GF-D8 (cell line): ENCODE results near the gene ATP13A3.

Experiments used
- DNase-seq: peaks from one replicate; lab custom pipeline; 2025; lab: John Stamatoyannopoulos, UW

ATP13A3 gene

DNA sequence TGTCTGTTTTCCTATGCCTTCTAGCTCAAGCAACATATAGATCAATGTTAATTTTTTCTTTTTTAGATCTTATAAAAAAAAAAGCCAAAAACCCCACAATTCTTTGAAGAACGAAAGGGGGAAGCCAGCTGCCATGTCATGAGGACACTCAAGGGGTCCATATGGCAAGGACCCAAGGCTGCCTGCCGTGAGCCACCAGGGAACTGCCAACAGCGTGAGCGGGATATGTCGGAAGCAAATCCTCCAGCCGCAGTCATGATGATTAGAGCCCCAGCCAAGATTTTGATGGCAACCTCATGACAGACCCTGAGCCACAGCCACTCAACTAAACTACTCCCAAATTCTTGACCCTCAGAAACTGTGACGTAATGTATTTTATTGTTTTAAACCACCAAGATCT, 94.2 kb downstream of the ATP13A3 start:
- DNase-seq, result no peak

DNA sequence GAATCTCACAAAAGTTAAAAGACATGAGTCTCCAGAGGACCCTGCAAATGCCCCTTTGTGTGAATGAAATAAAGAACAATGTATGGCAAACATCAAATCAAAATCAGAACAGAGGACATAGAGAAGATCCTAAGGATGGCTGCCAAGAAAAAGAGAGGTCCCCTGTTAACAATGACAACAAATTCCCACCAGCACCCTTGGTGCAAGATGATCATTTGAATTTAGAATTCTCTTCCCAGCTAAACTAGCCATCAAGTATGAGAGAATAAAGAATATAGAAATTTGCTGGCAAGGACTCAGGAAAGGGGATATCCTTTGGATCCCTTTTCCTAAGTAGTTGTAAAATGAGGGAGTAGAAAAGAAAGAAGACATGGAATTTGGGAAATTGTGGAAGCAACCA, 96.0 kb downstream of the ATP13A3 start:
- DNase-seq, result no peak

DNA sequence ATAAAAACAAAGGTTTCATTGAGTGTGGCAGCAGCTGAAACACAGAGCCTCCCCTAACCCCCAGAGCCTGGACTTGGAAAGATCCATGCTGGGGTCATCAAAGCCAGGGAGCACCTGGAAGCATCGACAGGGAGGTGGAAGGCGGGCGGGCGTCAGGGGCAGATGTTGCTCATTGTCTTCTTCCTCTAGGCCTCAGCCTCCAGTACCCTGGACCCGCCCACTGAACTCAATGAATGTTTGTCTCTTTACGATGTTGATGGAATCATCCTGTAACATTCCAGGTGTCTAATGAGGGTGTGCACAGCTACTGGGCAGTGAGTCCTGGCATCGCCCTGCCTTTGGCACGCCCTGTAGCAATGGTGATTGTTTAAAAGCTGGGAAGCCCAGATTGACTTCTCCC, 97.5 kb downstream of the ATP13A3 start:
- no peak for DNase-seq

DNA sequence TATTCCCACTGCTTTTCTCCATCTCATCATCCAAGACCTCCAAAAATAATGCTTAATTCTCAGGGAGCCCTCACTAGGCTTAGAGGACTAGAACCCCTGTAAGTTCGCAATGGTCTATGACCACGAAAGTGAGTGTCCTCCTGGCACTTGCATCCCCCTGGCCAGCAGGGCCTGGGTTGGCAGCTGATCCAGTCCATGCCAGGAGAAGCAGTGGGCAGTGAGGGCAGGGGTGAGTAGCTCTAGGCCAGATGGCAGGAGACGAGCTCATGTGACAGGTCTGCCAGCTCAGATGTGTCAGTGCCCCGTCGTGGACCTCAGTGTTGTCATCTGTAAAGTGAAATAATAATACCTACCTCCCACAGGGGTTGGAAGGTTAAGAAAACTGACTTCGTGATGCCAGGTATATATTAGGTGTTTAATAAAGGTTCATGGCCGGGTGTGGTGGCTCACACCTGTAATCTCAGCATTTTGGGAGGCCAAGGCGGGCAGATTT, 98.8 kb downstream of the ATP13A3 start:
- no peak for DNase-seq

DNA sequence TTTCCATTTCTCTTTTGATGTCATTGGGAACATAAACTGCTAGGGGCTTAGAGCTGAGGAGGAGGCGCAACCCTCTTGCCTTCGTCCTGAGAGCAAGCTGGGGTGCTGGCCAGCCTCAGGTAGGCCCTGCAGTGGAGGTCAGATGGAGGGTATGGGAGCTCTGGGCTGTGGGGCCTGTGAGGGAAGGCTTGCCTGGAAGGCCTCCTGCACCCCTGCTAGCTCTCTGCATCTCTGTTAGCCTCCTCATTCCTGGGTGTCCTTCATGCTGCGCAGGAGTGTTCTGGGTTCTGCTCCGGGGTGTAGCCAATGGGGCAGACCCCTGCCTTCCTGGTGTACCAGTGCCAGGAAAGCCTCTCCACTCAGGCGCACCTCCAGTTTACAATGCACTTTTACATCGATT, 99.5 kb downstream of the ATP13A3 start:
- DNase-seq, result no peak

DNA sequence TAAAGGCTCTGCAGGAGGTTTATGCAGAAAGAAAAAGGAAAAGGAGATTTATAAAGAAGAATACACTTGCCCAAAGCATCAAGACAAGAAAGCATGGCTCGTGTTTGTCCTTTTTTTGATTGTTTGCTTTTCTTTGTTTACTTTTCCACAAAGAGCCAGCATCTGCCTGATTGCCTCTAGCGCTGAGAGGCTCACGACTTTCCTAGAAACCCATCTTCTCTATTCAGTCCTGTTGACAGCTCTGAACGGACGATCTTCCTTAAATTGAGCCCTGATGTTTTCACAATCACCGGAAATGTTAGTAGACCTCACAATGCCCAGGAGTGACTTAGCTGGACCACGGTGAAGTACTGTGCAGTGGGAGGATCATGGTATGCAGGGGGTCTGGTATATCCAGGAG, 100.2 kb downstream of the ATP13A3 start:
- no peak for DNase-seq

DNA sequence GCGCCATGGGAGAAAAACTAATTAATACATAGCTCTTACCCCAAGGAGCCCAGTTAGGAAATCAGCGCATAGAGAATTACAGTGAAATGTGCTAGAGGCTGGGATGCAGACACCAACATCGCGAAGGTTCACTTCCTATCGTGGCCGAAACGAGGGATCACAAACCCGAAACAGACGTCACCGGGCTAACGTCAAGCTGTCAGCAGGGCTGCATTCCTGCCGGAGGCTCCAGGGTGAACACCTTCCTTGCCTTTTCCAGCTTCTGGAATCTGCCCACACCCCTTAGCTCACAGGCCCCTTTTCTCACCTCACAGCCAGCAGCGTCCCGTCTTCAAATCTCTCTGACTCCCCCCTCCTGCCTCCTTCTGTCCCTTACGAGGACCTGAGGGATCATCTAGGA, 100.7 kb downstream of the ATP13A3 start:
- no peak for DNase-seq

DNA sequence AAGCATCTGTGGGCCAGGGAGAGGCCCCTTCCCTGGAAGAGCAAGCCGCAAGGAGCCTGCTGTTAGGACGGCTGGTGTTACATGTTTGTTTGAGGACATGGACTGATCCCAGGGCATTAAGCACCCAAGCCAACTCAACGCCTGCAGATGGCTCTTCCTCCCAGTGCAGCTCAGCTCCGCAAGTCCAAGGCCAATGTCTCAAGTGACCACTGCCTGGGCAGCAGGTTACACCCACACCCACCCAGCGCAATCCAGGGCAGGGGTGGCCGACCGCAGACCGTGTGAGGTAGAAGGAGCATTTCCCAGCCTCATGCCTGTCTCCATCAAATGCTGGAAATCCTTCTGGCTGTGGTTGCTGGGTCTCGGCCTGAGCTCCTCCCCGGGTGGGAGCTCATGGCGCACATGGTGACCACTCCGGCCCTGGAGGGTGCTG, 102.2 kb downstream of the ATP13A3 start:
- DNase-seq, result no peak

DNA sequence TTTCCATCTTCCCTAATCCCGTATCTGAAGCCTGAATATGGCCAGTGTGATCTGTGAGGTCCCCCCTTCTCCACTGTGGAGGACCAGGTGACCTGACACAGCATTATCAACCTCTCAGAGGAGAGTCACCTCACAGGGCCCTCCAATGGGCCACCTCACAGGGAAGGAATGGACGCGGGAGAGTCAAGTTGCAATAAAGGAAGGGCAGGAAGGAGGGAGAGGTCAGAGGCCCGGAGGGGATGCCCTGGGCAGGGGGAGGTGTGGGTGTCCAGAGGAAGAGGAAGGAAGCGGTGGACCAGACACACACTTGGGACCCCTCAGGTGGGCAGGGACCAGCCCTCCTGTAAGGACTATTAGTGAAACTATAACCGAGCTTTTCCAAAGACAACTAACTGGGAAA, 102.6 kb downstream of the ATP13A3 start:
- no peak for DNase-seq

DNA sequence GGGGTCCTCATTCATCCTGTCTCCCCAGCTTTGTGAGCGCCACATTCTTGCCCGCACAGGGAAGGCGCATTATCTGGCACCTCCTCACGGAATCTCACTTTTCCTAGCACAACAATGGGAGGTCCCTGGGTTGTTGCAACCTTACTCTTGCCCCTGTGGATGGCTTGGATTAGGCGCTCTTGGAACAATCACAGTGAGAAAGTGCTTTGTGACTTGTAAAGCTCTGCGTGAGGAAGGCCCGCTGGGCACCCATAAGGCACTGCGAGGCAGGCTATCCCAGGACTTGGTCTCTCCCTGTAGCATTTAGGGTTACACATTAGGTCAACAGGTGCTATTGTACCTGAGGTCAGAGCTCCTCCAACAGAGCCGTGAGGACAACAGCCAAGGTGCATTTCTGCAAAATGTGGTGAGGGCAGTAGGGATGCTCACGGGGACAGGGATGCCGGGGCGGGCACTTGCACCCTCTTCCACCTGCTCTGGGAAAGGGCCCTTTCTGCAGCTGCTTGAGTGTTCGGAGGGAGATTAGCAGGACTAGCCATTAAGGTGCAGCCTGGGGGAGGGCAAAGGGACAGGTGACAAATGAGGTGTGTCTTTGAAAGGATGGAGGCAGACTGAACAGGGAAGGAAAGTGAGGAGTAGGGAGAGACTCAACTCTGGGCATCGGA, 103.4 kb downstream of the ATP13A3 start:
- DNase-seq, result no peak

DNA sequence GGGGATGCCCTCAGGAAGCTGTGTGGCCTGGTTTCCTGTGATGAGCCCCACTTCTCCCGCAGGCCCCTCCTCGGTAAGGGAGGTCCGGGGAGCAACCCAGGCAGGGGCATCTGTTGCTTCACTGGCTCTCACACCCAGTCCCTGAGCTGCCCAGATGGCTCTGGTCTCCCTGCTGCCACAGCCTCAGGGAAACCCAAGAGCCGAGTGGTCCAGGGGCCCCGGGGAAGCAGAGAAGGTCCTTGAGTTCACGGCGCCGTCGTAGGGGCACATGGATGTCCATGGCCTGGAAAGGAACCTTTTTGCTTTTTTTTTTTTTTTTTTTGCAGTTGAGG, 103.9 kb downstream of the ATP13A3 start:
- DNase-seq, result no peak

DNA sequence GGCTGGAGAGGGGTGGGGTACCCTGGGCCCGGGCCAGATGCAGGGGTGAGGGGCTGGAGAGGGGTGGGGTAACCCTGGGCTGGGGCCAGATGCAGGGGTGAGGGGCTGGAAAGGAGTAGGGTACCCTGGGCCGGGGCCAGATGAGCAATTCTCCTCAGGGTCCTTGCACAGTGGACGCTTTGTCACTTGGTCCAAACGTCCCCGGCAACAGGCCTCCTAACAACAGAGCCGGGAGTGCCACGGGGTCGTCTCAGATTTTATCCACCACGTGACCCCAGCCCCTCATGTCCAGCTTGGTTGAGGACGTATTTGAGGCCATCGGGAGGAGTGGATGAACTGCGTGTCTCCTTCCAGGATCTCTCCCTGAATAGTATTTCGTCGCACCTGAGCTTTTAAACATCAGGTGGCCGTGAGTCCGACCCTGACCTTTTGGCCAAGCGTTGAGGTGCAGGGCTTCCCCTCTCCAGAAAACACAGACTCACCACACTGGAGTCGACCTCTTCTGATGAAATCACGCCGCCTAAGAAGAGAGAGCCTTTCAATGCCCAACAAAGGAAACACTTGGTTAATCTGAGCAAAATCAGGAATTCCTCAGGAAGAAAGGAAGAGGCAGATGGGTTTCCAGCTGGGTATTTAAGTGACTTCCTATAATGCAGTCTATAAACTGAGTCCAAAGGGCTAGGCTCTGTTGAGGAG, 104.5 kb downstream of the ATP13A3 start:
- no peak for DNase-seq

DNA sequence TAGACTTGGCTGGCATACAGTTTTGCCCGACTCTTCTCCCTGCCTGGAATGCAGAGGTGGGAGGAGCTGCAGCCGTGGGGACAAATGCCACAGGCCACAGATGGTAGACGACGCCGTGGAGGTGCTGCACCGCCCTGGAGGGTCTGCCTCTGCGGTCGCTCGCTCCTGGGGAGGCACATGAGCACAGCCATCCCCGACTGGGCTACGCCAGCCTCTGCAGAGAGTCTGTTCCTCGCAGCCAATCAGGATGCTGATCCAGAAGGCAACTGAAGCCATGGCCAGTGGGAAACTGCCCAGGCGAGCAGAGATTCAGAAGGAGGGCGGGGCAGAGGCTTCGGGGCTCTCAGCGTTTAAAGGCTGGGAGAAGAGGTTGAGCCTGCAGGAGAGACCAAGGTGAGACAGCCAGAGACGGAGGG, 105.3 kb downstream of the ATP13A3 start:
- DNase-seq, result no peak

DNA sequence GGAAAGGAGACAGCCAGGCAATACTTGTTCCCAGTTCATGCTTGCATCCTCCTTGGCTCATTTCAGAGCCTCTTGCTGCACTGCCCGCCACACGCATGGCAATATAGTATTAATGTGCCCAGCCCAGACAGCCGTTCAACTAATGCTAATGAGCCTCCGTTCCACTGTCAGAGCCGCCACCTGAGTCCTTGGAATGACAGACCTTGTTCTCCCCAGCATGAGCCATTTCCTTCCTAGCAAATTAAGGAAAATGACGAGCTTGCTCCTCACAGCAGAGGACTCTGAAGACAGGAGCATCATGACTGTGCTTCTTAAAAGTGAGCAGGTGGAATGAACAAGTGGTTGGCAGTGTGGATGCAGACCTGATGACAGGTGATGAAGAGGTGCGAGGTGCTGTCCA, 106.5 kb downstream of the ATP13A3 start:
- no peak for DNase-seq

DNA sequence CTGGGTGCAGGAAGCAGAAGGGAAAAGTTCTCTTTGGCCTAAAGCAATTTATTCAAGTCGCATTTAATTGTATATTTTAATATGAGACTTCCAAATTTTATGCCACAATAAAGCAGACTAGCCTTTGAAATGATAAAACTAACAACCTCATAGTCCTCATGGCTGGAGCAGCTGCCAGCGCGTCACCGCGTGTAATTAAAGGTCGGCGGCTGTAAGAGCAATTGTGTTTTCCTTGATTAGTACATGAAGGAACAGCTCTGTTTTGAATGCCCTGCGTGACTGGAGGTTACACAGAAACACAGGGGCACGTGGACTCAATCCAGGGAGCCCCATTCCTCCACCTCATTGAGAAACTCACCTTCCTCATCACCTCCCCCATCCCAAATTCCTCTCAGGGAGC, 107.2 kb downstream of the ATP13A3 start:
- no peak for DNase-seq

DNA sequence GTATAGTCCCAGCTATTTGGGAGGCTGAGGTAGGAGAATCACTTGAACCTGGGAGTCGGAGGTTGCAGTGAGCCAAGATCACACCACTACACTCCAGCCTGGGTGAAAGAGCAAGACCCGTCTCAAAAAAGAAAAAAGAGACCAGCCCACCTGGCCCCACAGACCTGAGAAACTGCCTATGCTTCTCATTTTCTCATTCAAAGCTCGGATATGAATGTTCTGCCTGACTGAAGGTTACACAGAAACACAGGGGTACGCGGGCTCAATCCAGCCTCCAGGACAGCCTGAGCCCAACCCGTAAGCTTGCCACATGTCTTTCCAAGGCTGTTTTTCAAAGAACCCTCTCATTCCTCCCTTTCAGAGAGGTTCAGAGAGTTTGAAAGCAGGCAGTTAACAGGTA, 107.6 kb downstream of the ATP13A3 start:
- no peak for DNase-seq

DNA sequence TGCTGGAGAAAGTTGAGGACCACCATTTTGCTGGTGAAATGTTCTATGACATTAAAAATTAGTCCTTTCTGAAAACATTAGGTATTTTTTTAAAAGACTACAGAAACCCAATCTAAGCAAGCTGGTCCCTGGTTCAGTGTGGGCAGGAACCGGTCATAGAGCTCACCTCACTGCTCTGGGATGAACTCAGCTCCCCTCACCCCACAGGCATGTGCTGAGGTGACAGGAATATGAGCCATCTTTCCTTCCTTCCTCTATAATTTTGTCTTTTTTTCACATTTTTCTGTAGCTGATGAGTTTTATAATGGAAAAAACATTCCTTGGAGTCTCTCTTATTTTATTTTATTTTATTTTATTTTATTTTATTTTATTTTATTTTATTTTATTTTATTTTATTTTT, 109.1 kb downstream of the ATP13A3 start:
- DNase-seq, result no peak

DNA sequence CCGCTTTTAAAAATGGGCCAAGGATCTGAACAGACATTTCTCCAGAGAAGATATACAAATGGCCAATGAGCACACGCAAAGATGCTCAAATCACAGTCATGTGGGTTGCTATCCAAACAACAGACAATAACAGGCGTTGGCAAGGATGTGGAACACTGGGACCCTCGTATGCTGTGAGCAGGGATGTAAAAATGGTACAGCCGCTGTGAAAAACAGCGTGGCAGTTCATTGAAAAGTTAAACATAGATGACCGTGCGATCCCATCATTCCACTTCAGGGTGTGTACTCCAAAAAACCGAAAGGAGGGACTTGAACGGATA, 110.6 kb downstream of the ATP13A3 start:
- DNase-seq, result no peak

DNA sequence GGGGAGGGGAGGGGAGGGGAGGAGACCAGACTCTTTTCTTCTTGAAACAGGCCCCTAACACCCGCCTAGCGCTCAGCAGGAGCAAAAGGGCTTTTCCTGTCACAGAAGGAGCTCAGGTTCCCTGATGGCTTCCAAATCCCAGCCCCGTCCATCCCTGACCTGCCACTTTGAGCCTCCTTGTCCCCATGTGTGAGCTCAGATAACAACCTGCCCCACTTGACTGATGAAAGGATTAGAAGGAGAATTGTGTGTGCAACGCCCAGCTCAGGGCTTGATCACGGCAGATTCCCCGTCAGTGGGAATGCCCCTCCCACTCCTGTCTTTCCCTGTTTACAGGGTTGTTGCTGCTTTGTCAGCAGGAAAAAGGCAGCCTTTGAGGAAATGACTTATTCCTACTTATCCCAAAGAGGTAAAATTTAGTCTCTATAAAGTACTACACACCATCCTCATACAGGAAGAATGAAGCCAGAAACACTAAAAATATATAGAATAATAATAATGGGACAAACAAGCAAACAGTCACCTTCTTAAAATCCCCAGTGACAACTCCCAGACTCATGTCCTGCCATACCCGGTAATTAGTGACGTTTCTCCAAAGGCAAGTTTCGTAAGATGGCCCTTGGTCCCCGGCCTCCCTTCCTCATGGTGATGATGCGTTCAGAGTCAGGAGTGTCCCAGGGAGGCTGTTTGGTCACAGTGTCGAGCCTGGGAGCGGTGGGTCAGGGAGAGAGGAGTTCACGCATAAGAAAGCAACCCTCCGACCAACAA, 111.1 kb downstream of the ATP13A3 start:
- DNase-seq, result no peak

DNA sequence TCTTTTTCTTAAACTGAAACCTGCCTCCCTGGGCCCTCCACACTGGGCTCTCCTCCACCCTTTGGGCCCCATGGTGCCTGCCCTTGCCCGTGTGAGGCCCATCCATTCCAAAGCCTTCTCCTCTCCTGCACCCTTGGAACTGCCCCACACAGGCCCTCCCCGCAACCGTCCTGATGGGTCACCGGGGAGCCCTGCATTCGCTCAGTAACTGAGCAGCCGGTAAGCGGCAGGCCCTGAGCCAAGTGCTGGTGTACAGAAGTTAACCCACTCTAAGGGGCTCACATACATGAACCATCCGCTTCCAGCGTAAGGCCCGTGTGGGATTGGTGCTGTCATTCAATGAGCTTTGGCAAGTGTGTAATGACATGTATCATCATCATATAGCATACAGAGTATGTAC, 111.9 kb downstream of the ATP13A3 start:
- no peak for DNase-seq

DNA sequence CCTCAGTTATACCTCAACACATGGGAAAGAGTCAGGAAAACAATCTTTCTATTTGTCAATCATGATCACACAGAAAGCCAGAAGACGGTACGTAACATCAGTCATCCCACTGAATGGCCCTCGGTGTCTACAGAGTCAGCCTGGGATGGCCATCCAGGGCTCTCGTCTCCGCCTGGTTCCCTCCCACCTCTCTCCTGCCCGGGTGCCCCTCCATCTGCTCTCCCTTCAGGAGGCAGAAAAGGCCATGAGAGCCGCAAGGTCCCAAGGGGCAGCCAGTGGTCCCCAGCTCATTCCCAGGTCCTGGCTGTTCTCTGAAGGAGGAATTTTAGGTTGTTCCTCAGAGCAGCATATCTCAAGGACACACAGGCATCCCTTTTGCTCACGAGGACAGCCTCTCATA, 112.9 kb downstream of the ATP13A3 start:
- DNase-seq, result no peak

DNA sequence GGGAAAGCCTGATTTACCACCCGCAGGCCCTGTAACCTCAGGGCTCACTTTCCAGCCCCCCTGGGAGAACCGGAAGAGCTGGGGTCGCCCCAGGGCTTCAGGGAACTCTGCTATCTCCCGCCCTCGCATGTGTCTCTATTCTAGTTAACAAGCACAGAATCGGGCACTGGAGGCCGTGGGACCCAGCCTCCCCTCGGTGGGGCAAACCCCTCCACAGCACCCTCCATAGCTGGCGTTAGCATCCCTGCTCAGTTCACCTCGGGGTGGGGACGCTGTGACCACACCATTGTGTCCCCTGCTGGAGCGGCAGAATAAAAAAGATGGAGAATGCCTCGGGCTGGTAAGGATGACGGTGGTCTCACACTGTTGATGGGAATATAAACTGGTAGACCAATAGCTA, 113.8 kb downstream of the ATP13A3 start:
- no peak for DNase-seq

DNA sequence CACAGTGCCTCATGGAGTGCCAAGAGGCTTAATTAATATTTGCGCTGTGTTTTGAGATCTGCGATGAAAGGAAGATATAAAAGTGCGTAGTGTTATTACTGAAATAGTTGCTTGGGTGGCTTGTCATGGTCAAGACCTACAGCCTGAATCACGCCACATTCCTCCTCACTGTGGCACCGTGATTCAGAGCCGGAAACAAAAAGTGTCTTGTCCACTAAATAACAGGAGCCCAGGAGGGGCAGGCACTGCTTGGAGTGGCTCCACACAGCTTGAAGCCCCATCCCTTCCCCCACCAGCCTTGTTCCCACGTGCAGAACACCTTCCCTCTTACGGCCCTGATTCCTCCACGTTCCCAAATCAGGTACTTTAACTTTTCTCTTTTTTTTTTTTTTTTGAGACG, 116.0 kb downstream of the ATP13A3 start:
- no peak for DNase-seq
